ENCODE results near the gene MMP24OS. TPM values are rescaled to one million over a fixed set of nuclear protein-coding genes. Genes with fewer than 3 reads are reported as not detected.
"Not testable (repeated sequence)": the region's sequence is repeated elsewhere in the genome, so short reads cannot be mapped to it uniquely, and the experiment has no call there.

The MMP24OS gene
- total RNA-seq, 1 donor from 2014 or later = 5.3 TPM

- no peak for DNase-seq (ENCODE audit: low read depth, low spot score)
These were observed 1.5 kb downstream of the MMP24OS start for GRCh38 chr20:35276408-35276807.

- DNase-seq (ENCODE audit: low read depth, low spot score) = no peak
These were observed 2.1 kb downstream of the MMP24OS start for GRCh38 chr20:35275741-35276251.

GRCh38 chr20:35274172-35275092, 3.5 kb downstream of the MMP24OS start:
- DNase-seq (ENCODE audit: low read depth, low spot score) = no peak

DNA sequence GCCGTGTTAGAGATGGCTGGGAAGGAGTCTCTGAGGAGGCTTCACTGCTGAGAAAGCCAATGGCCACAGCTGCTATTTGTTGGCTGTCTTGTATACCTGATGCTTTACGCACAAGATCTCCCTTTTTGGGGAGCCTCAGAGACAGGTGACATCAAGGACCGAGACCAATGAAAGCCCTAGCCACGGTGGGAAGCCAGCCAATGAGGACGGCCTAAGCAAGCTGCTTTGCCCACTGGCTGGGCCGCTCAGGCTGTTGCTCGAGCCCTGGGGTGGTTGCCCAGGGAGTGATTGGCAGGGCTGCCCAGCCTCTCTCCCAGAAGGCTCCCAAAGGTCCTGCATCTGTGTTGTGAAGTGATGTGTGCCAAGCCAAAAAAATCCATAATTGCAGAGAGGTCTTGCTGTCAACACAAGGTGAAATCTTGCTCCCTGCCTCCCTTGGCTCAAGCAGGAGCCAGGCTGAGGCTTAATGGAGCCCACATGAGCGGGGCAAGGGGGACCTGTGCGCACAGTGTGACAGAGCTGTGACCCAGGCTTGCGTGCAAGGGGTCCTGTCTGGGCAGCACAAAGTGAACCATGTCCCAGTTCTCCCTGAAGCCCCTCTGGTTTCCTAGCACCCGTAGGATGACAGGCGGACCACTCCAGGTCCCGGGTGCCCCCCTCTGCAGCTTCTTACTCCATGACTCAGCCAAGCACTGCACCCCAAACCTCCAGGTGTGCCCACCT, 4.3 kb downstream of the MMP24OS start:
- DNase-seq (ENCODE audit: low read depth, low spot score) = no peak

DNA sequence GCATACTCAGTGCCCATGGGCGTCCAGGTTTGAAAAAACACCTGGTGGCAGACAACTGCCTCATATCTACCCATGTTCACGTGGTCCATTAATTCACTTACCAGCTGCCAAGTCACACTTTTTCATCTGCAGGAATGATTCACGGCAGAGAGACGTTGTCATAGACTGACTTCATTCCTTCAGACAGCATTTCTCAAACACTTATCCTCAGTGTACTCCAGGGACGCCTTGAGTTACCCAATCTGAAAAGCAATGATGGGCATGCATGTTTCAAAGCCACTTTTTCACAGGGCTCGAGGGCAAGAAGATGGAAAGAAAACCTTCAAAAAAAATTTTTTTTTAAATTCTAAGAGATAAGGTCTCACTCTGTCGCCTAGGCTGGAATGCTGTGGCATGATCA, 6.0 kb downstream of the MMP24OS start:
- no peak for DNase-seq (ENCODE audit: low read depth, low spot score)

DNA sequence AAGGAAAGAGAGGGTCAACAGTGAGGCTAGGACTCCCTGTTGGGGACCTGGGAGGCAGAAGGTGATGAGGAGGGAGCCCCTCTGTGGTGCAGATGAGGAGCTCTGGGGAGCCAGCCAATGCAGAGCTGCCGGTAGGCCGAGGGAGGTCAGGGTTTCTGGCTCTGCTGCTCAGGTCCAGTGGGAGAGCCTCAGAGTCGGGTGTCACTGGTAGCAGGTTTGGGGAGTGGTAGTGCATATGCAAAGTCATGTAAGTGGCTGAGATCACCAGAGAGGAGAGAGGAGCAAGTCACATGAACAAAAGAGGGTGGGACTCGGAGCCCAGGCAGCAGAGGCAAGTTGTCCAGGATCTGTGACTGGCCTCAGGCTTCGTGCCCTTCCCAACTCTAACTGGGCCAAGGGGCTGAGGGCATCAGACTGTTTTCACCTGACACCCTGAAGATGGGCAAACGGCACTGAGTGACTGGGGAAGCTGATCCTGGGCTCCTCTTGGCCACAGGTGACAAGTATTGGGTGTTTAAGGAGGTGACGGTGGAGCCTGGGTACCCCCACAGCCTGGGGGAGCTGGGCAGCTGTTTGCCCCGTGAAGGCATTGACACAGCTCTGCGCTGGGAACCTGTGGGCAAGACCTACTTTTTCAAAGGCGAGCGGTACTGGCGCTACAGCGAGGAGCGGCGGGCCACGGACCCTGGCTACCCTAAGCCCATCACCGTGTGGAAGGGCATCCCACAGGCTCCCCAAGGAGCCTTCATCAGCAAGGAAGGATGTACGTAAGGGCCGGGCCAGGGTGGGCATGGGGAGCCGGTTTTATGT, 6.6 kb downstream of the MMP24OS start:
- no peak for DNase-seq (ENCODE audit: low read depth, low spot score)

DNA sequence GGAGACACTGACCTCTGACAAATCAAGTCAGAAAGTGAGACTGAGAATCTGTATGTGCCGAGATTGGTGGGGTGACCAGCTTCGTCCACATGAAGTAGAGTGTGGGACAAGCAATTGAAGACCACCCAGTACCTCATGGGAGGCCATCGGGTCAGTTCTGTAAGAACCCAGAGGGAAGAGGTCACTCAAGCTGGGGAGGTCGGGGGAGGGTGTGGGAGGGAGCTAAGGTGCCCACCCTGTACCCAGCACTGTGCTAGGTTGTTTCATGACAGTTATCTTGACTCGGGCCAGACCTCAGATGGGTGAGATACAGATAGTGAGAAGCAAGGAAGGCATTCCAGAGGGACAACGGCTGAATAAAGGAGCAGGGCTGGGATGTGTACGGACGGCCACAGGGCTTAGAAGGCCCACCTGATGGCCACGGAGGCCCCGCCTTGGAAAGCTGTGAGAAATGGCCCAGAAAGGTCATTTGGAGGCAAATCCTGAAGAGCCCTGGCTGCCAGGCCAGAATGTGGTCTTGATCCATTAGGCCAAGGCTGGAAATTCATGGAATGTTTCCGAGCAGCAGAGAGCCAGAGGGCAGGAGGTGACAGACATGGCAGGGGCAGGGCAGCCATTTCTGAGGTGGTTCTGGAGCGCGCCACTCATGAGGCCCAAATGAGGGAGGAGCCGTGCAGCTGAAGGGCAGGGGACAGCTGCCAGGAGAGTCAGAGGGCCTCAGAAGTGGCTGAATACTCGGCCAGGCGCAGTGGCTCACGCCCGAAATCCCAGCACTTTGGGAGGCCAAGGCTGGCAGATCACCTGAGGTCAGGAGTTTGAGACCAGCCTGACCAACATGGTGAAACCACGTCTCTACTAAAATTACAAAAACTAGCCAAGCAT, 7.7 kb downstream of the MMP24OS start:
- no peak for DNase-seq (ENCODE audit: low read depth, low spot score)

DNA sequence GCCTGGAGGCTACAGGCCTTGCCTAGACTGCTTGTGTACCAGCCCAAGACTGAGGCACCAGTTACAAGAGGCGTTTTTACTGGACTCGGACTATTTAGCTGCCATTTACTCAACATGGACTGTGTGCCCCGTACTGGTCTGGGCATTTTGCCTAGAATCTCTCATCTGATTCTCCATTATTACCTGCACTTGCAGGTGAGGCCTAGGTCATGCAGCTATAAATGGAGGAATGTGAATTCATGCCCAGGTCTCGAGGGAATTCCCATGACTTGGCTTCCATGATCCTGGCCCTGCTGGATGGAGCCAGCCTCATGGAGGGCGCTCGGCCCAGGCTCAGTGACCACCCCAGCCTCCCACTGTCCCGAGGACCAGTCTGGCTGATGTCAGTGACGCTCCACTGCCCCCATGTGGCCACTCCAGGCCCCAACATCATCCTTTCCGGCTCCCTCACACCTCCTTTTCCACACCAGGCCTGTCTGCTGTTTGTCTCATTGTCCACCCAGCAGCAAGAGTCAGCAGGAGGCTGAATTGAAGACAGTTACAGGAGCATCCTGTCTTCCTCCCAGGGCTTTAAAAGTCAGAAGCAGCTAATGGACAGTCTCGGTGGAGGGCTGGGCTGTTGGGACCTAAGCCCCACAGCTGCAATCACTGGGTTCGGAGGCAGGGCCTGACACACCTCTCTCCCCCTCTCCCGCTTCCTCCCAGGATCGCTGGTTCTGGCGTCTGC, 8.7 kb downstream of the MMP24OS start:
- no peak for DNase-seq (ENCODE audit: low read depth, low spot score)

- no peak for DNase-seq (ENCODE audit: low read depth, low spot score)
These were observed 10.8 kb downstream of the MMP24OS start for GRCh38 chr20:35267092-35267491.

DNA sequence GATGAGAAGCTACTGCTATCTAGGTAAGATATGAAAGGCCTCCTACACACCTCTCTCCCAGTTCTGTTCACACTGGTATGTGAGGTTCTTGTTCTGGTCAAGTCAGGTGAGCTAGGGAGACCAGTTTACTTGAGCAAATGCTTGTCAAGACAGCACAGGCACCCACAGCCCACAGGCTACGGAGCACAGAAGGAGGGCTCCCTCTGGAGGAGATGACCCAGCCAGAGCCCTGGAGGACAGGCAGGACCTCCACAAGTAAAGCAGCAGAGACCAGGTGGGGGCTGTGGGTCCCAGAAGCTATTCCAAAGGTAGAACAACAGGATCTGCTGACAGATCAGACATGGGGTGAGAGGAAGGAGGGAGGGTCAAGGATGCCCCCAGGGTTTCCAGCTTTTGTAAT, 13.2 kb downstream of the MMP24OS start:
- DNase-seq (ENCODE audit: low read depth, low spot score) = no peak

- no peak for DNase-seq (ENCODE audit: low read depth, low spot score)
These were observed 14.2 kb downstream of the MMP24OS start for GRCh38 chr20:35263532-35264341.

GRCh38 chr20:35262731-35263531, 15.0 kb downstream of the MMP24OS start:
- DNase-seq (ENCODE audit: low read depth, low spot score) = not testable (repeated sequence)

- not testable (repeated sequence) for DNase-seq (ENCODE audit: low read depth, low spot score)
These were observed 15.6 kb downstream of the MMP24OS start for GRCh38 chr20:35262321-35262720.

- no peak for DNase-seq (ENCODE audit: low read depth, low spot score)
These were observed 17.5 kb downstream of the MMP24OS start for GRCh38 chr20:35260426-35260825.

DNA sequence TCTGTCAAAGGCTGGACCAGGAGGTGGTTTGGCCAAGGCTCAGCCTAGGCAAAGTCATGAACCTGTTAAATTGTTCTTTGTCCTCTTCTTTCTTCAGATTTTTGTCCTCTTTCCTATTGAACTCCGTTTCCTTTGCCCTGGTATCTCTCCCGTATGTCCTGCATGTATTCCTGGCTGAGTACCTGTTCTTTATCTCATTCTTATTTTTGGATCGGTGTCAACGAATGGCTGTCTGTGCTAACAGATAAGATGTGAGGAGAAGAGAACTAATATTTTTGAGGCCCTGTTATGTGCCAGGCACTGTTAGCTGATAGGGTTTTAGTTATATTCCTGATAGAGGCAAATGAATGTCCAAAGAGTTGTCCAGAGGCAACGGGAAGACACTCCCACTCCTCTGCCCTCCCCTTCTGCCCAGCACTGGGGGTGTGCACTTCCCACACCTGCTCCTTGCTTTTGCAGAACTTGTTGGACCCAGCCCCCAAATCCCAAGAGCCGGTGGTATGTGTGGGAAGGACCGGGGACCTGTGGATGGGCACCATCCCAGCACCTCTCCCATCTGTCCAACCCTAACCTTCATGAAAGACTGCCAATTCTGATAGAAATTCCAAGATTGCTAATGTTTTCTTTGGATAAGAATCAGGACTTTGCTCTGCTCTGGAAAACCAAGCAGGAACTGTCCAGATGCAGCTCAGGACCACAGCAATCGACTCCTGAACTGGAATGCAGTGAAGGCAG, 20.6 kb downstream of the MMP24OS start:
- DNase-seq (ENCODE audit: low read depth, low spot score) = no peak

GRCh38 chr20:35254448-35254999, 23.4 kb downstream of the MMP24OS start:
- no peak for DNase-seq (ENCODE audit: low read depth, low spot score)

DNA sequence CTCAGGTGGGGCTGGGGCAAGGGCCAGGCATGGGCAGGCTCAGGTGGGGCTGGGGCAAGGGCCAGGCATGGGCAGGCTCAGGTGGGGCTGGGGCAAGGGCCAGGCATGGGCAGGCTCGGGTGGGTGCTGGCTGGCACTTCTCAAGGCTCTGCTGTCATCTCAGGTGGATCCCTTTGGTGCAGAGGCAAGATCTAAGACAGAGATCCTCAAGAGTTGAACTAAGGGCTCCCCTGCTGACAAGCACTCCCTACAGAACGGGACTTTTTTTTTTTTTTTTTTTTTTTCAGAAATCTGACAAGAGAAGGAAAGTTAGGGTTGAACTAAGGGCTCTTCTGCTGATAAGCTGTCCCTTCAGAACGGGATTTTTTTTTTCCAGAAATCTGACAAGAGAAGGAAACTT, 24.9 kb downstream of the MMP24OS start:
- no peak for DNase-seq (ENCODE audit: low read depth, low spot score)

All from pulmonary artery endothelial cell (primary cell).